T-helper 1 cell treated with Interleukin-12 subunit alpha and Interleukin-12 subunit beta and Interleukin-4 antibody, amounts not matched to agents 30 ng/mL and 1 ng/mL, for 36 hours (primary cell): ENCODE data around the gene SFXN3. TPM values are rescaled to one million over a fixed set of nuclear protein-coding genes. Genes with fewer than 3 reads are reported as not detected.

ENCODE experiments used
- intact Hi-C: fragments of 100-400 bp; cut with micrococcal nuclease; formaldehyde crosslinking; loops from one replicate; pipeline ENCODE4 v1.15.1; 2024
- total RNA-seq: library from RNA; stranded (reverse); gene quantifications from 2 replicates; pipeline ENCODE4 v1.2.3, GENCODE V29; 2022

Gene SFXN3
- total RNA-seq, 1 donor from 2014 or later = 38.9 TPM

DNA sequence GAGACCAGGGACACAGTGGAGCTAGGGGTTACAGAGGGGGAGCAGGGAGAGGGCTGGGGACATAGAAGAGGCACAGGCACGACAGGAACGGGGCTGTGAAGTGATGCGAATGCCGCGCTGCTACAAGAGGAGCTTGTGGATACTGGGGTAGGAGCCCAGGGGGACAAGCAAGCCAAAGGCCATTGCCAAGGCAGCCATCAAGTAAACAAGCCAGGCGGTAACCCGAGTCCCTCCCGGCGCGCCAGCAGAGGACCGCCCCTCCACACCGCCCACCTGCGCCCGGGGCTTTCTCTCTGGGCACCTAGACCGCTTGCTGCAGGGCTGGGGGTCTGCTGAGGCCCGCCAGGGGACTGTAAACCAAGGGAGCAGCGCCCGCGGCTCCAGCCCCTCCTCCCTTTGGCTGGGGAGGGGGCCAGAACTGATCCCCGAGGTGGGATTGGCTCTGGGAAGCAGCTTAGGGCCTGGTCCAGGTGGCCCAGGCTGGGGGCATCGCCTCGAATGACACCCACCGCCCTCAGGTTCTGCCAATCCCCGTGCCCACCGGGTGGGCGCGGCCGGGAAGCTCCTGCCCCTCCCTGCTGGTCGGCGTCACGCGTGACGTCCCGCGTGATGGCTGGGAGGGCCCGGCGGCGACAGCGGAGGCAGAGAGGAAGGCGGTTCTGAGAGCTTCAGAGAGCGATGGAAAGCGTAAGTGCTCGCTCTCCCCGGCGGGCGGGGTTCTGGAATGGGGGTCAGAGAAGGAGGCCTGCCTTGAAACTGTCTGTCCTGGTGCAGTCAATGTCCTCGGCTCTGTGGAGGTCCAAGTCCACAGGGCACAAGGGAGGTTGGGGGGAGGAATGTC is 982 bp downstream of the SFXN3 start:
- intact Hi-C loops = loop anchor here (1.0 to 10.0 kb wide), 11 partner anchors 9 to 1470 kb away; partner anchors contain the start of genes ACTR1A, LZTS2, MRPL43 and NPM3

DNA sequence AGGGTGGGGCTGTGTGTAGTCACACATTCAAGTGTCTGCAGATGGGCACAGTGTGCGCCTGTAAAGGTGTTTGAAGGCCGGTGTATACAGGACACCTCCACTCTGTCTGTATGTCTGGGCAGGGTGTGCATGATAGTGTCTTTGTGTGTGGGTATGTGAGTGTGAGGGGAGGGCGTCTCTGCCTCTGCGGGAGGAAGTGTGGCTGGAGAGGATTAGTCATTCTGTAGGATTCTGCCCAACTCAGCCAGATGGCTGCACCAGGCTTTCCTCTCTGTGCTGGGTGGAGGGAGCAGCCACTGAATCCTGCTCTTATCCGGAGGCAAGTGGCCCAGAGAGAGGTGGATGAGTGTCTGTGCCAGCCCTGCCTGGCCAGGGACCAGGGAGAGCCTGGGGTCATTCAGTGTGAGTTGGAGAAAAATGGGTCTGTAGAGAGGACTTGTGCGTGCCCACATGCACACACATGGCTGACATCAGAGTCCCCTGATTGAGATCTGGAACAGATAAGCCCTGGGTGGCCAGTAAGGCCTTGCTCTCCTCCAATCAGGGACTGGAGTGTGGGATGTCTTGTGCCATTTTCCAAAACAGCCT is 1.7 kb downstream of the SFXN3 start:
- intact Hi-C loops = loop anchor here (1.0 to 10.0 kb wide), 5 partner anchors 9 to 1470 kb away; partner anchors contain the start of genes ACTR1A, NPM3 and SUFU

DNA sequence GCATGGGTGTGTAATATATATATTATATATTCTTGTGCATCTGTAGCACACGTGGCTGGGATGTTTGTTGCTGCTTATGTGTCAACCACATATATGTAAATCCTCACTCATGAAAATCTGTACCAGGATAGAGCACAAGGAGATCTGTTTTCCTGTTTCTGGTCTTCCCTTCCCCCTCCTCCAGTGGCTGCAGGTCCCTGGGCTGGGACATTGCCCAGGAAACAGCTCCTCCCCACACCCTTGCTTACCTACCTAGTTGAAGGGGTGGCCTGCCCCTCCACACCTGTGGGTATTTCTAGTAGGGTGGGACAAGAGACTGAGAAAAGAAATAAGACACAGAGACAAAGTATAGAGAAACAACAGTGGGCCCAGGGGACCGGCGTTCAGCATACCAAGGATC is 2.2 kb downstream of the SFXN3 start:
- intact Hi-C loops = loop anchor here (5.0 to 10.0 kb wide), 2 partner anchors 752 to 1469 kb away; partner anchors contain the start of genes ACTR1A, NPM3 and SUFU

DNA sequence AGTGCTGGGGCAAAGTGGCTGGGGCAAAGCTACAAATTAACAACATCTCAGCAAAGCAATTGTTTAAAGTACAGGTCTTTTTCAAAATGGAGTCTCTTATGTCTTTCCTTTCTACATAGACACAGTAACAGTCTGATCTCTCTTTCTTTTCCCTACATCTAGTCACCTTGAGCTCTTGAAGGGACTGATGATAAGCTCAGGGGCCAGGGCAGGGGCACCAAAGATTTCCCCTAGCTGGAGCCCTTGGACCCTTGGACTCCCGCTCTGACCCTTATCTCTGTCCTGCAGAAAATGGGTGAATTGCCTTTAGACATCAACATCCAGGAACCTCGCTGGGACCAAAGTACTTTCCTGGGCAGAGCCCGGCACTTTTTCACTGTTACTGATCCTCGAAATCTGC is 3.4 kb downstream of the SFXN3 start:
- intact Hi-C loops = loop anchor here (5.0 to 10.0 kb wide), 2 partner anchors 750 to 1468 kb away; partner anchors contain the start of genes ACTR1A, NPM3 and SUFU

DNA sequence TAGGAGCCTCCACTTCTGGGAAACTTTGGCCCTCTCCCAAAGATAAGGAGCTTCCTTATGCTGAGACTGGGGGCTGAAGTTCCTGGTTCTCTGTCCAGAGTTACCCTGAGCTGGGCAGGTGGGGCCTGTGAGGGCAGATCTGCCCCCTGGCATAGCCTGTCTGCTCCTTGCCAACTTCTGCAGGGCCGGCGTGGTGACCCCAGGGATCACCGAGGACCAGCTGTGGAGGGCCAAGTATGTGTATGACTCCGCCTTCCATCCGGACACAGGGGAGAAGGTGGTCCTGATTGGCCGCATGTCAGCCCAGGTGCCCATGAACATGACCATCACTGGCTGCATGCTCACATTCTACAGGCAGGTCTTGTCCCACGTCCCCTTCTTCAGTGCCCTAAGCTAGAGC is 4.3 kb downstream of the SFXN3 start:
- intact Hi-C loops = loop anchor here (10.0 kb wide), 1 partner anchor 749 kb away; the partner anchor contains the start of gene NPM3

DNA sequence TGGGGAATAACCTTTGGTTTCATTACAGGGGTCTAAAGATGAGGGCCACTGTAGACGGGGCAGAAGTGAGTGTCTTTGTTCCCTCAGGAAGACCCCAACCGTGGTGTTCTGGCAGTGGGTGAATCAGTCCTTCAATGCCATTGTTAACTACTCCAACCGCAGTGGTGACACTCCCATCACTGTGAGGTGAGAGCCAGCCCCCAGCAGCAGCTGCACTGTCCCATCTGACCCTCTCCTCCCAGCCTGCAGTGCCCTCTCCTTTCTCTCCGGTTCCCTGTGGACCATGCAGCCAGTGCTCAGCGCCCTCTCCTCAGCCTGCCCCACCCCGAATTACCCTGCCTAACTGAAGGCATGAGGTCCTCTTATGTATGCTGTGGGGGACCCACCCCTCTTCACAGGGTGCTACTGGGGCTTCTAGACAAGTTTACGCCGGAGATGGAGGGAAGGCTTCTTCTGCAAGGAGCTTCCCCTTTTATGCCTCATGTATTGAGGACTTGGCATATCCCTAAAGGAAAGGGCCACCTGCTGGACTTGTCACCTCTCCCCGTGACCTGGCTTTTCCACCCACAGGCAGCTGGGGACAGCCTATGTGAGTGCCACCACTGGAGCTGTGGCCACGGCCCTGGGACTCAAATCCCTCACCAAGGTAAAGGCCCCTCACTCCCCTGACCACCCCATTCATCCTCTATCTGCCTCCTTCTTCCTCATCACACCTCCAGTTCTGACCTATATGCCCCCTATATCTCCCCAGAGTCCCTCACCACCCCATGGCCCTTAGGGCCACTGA is 5.1 kb downstream of the SFXN3 start:
- intact Hi-C loops = loop anchor here (10.0 kb wide), 1 partner anchor 749 kb away; the partner anchor contains the start of gene NPM3

DNA sequence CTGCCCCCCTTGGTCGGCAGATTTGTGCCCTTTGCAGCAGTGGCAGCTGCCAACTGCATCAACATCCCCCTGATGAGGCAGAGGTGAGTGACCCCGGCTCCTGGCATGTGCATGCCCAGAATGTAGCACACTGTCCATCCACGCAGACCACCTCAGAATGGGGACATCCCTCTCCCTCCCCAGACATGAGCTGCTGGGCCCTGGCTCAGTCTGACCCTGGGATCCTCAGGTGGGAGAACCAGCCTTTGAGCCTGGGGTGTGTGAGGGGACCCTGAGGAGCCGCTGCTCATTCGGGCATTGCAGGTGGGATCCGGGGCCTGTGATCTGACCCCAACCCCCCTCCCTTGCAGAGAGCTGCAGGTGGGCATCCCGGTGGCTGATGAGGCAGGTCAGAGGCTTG is 5.7 kb downstream of the SFXN3 start:
- intact Hi-C loops = loop anchor here (10.0 kb wide), 1 partner anchor 748 kb away; the partner anchor contains the start of gene NPM3

DNA sequence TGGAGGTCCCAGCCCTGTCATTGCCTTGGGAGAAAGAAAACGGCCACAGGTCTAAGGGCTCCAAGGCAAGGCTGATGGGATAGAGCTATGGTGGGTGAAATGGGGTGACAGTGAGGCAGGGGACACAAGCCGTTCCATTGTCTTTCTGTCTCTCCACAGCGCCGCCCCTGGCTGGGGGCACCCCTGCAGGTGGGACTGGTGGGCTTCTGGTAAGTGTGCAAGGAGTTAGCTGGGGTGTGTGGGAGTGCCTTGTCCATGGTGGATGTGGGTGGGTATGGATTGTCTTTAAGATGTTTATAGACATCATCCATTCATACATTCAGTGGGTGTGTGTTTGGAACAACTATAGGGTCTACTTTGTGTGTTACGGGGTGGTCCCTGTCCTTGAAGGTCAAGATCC is 7.5 kb downstream of the SFXN3 start:
- intact Hi-C loops = loop anchor here (10.0 kb wide), 1 partner anchor 746 kb away; the partner anchor contains the start of gene NPM3

DNA sequence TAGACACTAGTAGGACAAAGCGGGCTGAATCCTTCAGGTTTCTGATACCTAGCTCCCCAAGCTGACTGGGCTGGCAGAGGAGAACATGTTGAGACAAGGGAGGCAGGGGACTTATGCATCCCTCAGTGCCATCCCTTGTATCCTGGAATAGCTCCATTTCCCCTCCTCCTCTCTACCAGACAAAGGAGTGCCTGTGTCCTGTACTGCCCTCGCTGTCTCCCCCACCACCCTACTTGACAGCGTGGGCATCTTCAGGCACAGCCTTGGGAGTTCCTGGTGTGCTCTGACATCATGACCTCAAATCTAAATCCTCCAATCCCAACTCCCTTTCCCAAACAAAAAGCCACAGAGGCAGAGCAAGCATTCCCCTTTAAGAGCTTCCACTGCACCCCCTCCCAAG is 9.0 kb downstream of the SFXN3 start:
- intact Hi-C loops = no loop called here

DNA sequence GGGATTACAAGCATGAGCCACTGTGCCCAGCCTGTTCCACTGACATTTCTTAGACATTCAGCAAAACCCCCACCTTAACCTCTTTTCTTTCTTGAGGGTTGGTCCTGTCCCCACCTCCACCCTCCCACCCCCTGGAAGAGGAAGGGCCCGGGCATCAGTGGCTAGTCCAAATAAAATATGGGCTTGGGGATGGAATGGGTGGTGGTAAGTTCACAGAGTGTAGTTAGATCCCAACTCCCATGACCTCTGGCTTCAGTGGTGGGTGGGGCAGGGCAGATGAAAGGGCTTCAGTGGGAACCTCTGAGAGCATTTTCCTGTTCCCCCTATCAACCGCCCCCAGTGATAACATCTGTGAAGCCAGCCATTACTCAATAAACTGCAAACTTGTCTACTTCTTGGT is 9.8 kb downstream of the SFXN3 start:
- intact Hi-C loops = loop anchor here (1.0 kb wide), 5 partner anchors 9 to 101 kb away; no protein-coding TSS in a partner anchor

DNA sequence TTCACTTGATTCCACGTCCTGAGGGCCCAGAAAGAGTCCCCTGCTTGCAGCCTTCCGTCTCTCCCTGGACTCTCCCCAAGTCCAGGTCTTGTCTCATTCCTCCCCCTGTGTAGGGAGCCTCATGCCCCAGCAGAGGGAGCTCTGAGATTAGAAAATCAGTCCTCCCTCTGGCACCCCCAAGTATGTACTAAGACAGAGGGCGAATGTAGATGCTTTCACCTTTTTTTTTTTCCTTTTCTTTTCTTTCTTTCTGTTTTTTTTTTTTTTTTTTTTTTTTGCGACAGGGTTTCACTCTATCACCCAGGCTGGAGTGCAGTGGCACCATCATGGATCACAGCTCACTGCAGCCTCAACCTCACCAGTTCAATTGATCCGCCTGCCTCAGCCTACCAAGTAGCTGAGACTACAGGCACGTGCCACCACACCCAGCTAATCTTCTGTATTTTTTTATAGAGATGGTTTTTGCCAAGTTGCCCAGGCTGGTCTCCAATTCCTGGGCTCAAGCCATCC is 10.3 kb downstream of the SFXN3 start:
- intact Hi-C loops = loop anchor here (1.0 kb wide), 5 partner anchors 9 to 101 kb away; no protein-coding TSS in a partner anchor

DNA sequence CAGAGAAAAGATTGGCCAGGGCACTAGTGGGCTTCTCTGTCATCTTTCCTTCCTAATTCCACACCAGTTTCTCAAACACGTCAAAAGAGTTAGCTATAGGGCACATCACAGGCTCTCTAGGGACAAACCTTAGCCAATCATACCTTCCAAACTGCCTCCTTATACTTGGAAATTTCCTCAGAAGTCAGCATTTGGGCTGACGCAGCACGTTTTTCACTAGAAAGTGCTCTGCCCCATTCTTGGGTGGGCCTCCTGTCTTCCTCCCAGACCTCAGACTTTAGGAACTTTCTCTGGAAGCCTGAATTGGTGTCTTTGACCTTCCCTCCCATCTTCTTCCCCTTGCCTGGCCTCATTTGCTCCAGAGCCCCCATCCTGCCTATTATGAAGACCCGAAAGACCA is 11.1 kb downstream of the SFXN3 start:
- intact Hi-C loops = loop anchor here (2.0 kb wide), 1 partner anchor 23 kb away; no protein-coding TSS in a partner anchor

DNA sequence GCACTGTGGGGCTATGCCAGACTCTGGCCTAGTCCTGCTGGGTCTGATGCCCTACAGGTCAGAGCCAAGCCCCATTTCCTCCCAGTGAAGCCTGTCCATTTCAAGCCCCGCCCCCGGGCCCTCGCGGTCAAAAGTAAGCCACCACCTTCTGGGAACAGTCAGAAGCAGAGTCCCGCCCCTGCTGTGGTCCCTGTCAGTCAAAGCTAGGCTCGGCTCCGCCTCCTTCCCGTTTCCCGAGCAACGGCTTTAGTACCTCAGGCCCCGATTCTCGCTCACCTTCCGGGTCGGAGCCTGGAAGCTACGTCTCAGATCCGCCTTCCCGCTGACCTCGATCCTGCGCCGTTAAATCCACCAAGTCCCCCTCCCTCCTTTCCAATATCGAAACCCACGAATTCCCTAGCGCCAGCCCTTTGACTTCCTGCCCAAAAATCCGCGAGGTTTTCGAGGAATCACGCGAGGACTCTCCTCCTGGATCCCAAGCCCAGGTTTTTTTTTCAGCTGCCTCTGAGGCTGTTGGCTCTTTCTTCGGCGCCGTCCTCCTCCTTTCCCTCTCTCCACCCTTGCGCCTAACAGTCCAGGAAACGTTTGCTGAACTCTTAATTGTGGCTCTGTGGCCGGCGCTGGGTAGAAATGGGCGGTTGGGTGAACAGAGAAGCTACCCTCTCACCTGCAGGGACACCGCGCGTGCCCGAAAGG is 11.8 kb downstream of the SFXN3 start:
- intact Hi-C loops = loop anchor here (2.0 kb wide), 1 partner anchor 24 kb away; no protein-coding TSS in a partner anchor

DNA sequence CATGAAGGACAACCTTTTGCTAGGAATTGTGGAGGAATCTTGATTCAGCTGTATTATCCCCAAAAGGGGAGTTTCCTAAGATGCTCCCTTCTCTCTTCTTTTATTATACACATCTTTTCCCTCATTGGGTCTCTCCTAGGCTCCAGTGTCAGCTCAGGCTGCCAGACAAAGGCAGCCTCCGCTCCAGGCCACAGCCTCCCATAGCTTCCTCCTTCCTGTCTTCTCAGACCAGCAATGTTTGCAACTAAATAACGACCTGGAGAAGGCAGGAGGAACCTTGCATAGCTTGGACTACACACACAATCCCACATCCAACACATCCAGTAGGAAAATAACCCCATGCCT is 12.3 kb downstream of the SFXN3 start:
- intact Hi-C loops = loop anchor here (2.0 kb wide), 1 partner anchor 25 kb away; no protein-coding TSS in a partner anchor

DNA sequence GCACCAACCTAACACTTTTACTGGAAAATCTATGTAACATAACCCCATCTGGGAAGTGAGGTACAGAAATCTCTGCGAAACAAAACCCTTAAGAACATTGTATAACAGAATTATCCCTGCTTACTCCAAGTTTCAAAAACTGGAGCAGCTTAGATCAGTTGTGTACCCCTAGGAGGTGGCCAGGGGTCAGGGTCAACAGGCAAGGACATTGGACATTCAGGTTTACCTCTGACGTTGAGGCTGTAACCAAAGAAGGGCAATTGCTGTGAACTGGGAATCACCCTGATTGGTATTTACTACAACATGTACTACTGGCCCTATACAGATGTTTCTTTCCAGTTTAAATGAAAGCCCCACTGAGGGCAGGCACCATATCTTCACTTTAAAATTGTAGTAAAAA is 13.1 kb downstream of the SFXN3 start:
- intact Hi-C loops = no loop called here

DNA sequence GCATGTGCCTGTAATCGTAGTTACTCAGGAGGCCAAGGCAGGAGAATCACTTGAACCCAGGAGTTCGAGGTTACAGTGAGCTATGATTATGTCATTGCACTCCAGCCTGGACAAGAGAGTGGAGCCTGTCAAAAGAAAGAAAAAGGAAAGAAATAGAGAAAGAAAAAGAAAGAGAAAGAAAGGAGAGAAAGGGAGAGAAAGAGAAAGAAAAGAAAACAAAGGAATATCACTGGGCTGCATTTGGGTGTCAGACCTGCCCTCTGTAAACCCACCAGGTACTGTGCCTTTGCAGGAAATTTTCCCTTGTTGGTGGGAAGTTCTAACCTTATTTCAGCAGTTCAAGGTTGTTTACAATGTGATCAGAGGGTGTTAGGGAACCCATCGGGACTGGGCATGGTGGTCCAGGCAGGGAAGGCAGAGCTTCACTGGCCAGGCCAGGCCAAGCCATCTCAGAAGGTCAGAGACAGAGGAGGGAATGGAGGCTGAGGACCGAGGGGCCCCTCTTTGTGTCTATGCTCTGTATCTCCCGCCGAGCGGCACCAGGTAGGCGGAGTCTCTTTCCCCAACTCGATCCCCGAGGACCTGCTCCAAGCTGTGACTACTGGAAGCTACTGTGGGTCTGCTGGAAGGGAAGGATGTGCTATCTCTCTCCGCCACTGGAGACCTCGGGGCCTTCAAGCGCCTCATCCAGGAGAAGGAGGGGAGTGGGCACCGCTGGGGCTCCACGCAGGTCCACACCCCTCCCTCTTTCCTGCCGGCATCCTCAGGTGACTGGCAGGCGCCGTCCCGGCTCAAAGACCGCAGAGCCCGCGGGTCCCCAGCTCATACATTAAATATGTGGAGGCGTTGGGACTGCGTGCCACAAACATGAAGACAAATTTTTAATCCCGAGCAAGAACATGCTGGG is 15.6 kb downstream of the SFXN3 start:
- intact Hi-C loops = no loop called here

DNA sequence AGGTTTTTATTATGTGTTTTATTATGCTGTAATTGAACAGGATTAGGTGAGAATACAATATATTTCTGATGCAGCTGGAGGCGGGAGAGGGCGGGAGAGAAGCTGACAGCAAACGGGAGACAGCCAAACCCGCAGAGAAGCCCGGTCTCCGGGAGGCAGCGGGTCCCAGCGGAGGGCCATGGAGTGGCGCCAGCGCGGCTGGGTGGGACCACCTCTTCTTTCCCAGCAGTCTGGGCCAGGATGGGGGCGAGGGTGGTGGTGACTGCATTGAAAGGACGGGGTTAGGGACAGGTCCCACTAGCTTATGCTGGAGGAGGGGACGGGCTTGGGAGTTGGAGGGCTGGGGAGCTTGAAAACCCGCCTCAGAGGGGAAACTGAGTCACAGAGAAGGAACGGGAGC is 16.2 kb downstream of the SFXN3 start:
- intact Hi-C loops = no loop called here

DNA sequence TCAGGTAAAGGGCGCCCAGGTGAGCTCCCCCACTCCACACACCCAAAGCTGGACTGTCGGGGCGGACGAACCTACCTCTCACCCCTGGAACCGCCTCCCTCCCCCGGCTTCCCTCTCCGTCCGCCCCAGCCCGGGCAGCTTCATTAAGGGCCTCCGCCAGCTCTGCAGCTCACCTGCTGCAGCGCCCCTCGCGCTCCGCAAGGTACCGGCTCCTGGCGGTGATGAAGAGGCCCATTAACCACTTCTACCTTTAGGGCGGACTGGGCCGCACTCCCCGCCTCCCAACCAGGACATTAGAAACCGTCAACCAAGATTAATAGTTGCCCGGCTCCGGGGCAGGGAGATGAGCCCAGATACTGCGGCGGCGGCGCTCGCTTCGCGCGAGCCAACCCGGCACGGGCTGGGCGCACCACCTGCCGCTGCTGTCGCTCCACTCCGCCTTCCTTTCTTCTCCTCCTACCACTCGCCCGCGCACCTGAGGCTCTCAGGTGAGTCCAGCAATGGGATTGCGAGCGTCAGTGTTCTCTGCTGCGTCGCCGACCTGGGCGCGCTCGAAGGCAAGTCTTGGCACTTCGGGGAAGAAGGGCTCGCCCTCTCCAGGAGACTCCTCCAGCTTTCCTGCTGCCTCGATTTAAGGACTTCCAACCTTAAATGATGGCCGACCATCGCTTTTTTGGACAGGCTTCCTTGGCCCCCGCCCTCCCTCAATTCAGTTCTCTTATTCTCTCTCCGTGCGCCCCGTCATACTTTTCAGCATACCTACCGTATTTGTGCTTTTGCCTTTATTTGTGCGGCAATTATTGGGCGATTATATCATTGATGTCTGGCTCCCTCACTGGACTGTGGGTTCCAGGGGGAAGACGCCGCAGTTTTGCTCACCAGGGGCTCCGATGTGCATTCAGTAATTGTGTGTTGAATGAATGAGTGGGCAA is 17.2 kb downstream of the SFXN3 start:
- intact Hi-C loops = no loop called here
